AML-193 (cell line): Measurements from ENCODE around the gene RAB3B.
"Not testable (repeated sequence)": the region's sequence is repeated elsewhere in the genome, so short reads cannot be mapped to it uniquely, and the experiment has no call there.

ENCODE experiments used
- DNase-seq, 2 experiments: peaks; one replicate each; lab custom pipeline; 2025; lab: John Stamatoyannopoulos, UW

The RAB3B gene

GRCh38 chr1:51990478-51990965 lies at the start of gene RAB3B:
TSS of gene RAB3B (minus strand) at chr1:51990700. CDS start at chr1:51977117, 13,583 bp downstream.
- DNase-seq: peak in 1 of 2 experiments; percentile 5

- no peak for DNase-seq
Measured at GRCh38 chr1:52037909-52038308, 47.4 kb upstream of the RAB3B start.

- DNase-seq: no peak
Measured at GRCh38 chr1:52037402-52037814, 46.9 kb upstream of the RAB3B start.

GRCh38 chr1:52034050-52034384 lies 43.5 kb upstream of the RAB3B start:
- no peak for DNase-seq

- peak; percentile 69 to 74 for DNase-seq
Measured at GRCh38 chr1:52033190-52034049, 42.9 kb upstream of the RAB3B start, which contains the start of gene KTI12. TSS of gene KTI12 (minus strand) at chr1:52033810. CDS start at chr1:52033761, 49 bp downstream.

- peak in 1 of 2 experiments; percentile 15 for DNase-seq
Measured at GRCh38 chr1:52032785-52033131, 42.3 kb upstream of the RAB3B start.

- no peak for DNase-seq
Measured at GRCh38 chr1:52032124-52032784, 41.8 kb upstream of the RAB3B start.

GRCh38 chr1:52028839-52029238 lies 38.3 kb upstream of the RAB3B start:
- DNase-seq: not testable (repeated sequence)

GRCh38 chr1:52028328-52028727 lies 37.8 kb upstream of the RAB3B start:
- DNase-seq: no peak

GRCh38 chr1:52026278-52026677 lies 35.8 kb upstream of the RAB3B start:
- no peak for DNase-seq

GRCh38 chr1:52022133-52022532 lies 31.6 kb upstream of the RAB3B start:
- DNase-seq: no peak

- DNase-seq: no peak
Measured at GRCh38 chr1:52008071-52008809, 17.7 kb upstream of the RAB3B start.

GRCh38 chr1:52007215-52008002 lies 16.9 kb upstream of the RAB3B start:
- no peak for DNase-seq

- DNase-seq: not testable (repeated sequence)
Measured at GRCh38 chr1:52006081-52006553, 15.6 kb upstream of the RAB3B start.

GRCh38 chr1:52005548-52005947 lies 15.0 kb upstream of the RAB3B start:
- DNase-seq: not testable (repeated sequence)

- no peak for DNase-seq
Measured at GRCh38 chr1:52003877-52004276, 13.4 kb upstream of the RAB3B start.

GRCh38 chr1:52002038-52002917 lies 11.8 kb upstream of the RAB3B start:
- DNase-seq: peak; percentile 71 to 79

- DNase-seq: no peak
Measured at GRCh38 chr1:51998701-51999100, 8.2 kb upstream of the RAB3B start.

GRCh38 chr1:51997974-51998382 lies 7.5 kb upstream of the RAB3B start:
- DNase-seq: no peak
